ENCODE measurements around the gene SPINK13.

GRCh38 chr5:148261221-148261620, 7.4 kb upstream of the SPINK13 start:
- TF ChIP-seq CTCF (IDR thresholded peaks at IDR 0.05) (no peak), EZH2 (IDR thresholded peaks at IDR 0.05; ENCODE audit: borderline replicate concordance, insufficient read depth, low read depth, low read length, poor library complexity, severe bottlenecking) (no peak)

Data from B cell (primary cell).